Right atrium auricular region (tissue), 2 donors: ENCODE results near the gene NCK1. TPM values are rescaled to one million over a fixed set of nuclear protein-coding genes. Genes with fewer than 3 reads are reported as not detected.
A peak's percentile ranks its signal among the peaks of the same experiment; 100 is the strongest.

Experiments
- DNase-seq: peaks from one replicate; pipeline ENCODE4 v3.0.0-alpha.2; 2019; ENCODE audit warnings: low spot score
- H3K27ac ChIP-seq, 2 donors: fragments of 200-600 bp; sonication (generic); 1 replicate in 1 of 2; 2 replicates in 1 of 2; pipeline ENCODE4 v1.5.1; 2016 to 2019
- H3K27me3 ChIP-seq, 2 donors: fragments of 200-600 bp; sonication (generic); one replicate each; pipeline versions ENCODE4 v1.5.1 to v1.6.0; 2017 to 2019
- H3K36me3 ChIP-seq: fragments of 200-600 bp; sonication (generic); one replicate; pipeline ENCODE4 v1.5.1; 2016
- H3K4me1 ChIP-seq, 2 donors: fragments of 200-600 bp; sonication (generic); one replicate each; pipeline versions ENCODE4 v1.5.1 to v1.6.0; 2017 to 2019
- H3K4me3 ChIP-seq, 2 donors: fragments of 200-600 bp; sonication (generic); 1 replicate in 1 of 2; 2 replicates in 1 of 2; pipeline ENCODE4 v1.5.1; 2017 to 2019; ENCODE audit warnings: mild to moderate bottlenecking in 1 of 2, moderate library complexity in 1 of 2
- H3K9me3 ChIP-seq, 2 donors: fragments of 200-600 bp; sonication (generic); one replicate each; pipeline ENCODE4 v1.5.1; 2019
- total RNA-seq, 2 donors: library from RNA; depleted of rRNA; stranded (reverse); fragments of >200 nt; gene quantifications; one replicate each; pipeline ENCODE4 v1.1.0, GENCODE V29; 2016
- TF ChIP-seq, protein P1 (sequence below), 2 donors: fragments of 200-600 bp; sonication (generic); IDR thresholded peaks; one replicate each; pipeline ENCODE4 v1.5.1; 2019; ENCODE audit warnings: antibody characterized with exemption in 2 of 2

Gene NCK1
- total RNA-seq, 2 donors from 2014 or later: 21.5 to 22.0 TPM

DNA sequence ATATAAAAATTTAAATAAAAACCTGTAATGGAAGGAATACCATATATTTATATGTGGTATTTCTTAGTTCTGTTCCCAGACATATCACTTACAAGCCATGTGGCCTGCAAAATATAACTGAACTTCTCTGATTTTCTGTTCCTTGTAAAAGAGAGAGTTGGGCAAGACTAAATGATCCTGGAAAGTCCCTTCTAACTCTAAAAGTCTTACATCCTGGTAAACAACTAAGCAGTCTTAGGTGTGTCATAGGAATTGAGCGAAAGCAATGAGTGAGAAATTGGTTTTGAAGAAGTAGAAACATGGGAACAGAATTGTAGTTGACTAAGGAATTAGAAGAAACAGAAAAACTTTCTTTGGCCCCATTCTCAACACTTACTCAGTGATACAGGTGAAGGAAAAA is 70.5 kb downstream of the NCK1 start:
- Histone ChIP-seq H3K27ac (no peak overlapping the region), H3K4me1 (peaks cover 0 to 15% of the 10 kb centered on the region in 2 donors)

GRCh38 chr3:136932978-136933772 is 71.2 kb downstream of the NCK1 start:
- Histone ChIP-seq H3K27me3 (no peaks in the 10 kb centered on the region), H3K36me3 (peaks cover 5% of the 10 kb centered on the region), H3K4me3 (no peak overlapping the region), H3K9me3 (no peaks in the 10 kb centered on the region), H3K4me1 (peaks cover 0 to 22% of the 10 kb centered on the region in 2 donors), H3K27ac (no peak overlapping the region)
- no peak for DNase-seq
- TF ChIP-seq, protein P1, sequence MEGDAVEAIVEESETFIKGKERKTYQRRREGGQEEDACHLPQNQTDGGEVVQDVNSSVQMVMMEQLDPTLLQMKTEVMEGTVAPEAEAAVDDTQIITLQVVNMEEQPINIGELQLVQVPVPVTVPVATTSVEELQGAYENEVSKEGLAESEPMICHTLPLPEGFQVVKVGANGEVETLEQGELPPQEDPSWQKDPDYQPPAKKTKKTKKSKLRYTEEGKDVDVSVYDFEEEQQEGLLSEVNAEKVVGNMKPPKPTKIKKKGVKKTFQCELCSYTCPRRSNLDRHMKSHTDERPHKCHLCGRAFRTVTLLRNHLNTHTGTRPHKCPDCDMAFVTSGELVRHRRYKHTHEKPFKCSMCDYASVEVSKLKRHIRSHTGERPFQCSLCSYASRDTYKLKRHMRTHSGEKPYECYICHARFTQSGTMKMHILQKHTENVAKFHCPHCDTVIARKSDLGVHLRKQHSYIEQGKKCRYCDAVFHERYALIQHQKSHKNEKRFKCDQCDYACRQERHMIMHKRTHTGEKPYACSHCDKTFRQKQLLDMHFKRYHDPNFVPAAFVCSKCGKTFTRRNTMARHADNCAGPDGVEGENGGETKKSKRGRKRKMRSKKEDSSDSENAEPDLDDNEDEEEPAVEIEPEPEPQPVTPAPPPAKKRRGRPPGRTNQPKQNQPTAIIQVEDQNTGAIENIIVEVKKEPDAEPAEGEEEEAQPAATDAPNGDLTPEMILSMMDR (IDR thresholded peaks at IDR 0.05): no peak

More for the DNA sequence above, 70.5 kb downstream of the NCK1 start:
- Histone ChIP-seq H3K36me3 (peaks cover 8% of the 10 kb centered on the region), H3K27me3 (no peaks in the 10 kb centered on the region), H3K9me3 (no peaks in the 10 kb centered on the region), H3K4me3 (no peak overlapping the region)
- no peak for DNase-seq
- TF ChIP-seq, protein P1 (IDR thresholded peaks at IDR 0.05): no peak

DNA sequence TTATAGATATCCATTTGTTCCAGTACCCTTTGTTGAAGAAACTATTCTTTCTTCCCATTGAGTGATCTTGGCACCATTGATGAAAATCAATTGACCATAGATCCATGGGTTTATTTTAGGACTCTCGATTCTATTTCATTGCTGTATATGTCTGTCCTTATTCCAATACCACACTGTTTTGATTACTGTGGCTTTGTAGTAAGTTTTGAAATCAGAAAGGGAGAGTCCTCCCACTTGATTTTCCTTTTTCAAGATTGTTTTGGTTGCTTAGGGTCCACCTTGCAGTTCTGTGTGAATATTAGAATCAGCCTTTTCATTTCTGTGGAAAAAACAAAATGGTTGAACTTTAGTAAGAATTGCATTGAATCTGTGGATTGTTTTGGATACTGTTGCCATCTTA is 75.2 kb downstream of the NCK1 start:
- H3K4me1 ChIP-seq: peaks cover 0 to 22% of the 10 kb centered on the region in 2 donors
- TF ChIP-seq, protein P1 (IDR thresholded peaks at IDR 0.05): no peak
- no peak for DNase-seq
- H3K36me3 ChIP-seq: no peaks in the 10 kb centered on the region
- H3K4me3 ChIP-seq: no peak overlapping the region
- H3K27ac ChIP-seq: peak overlapping the region in 1 of 2 donors; percentile 11
- H3K27me3 ChIP-seq: no peaks in the 10 kb centered on the region
- H3K9me3 ChIP-seq: no peaks in the 10 kb centered on the region

- TF ChIP-seq, protein P1 (IDR thresholded peaks at IDR 0.05): no peak
- DNase-seq: no peak
- no peaks in the 10 kb centered on the region for H3K27me3 ChIP-seq
- H3K4me3 ChIP-seq: no peak overlapping the region
- H3K27ac ChIP-seq: peak overlapping the region in 1 of 2 donors; percentile 11
- H3K4me1 ChIP-seq: peaks cover 0 to 19% of the 10 kb centered on the region in 2 donors
- no peaks in the 10 kb centered on the region for H3K36me3 ChIP-seq
- H3K9me3 ChIP-seq: no peaks in the 10 kb centered on the region
Observed at GRCh38 chr3:136937851-136938250, 75.8 kb downstream of the NCK1 start.

- DNase-seq: no peak
- peaks cover 0 to 14% of the 10 kb centered on the region in 2 donors for H3K4me1 ChIP-seq
- H3K9me3 ChIP-seq: no peaks in the 10 kb centered on the region
- TF ChIP-seq, protein P1 (IDR thresholded peaks at IDR 0.05): no peak
- H3K27ac ChIP-seq: no peak overlapping the region
- no peak overlapping the region for H3K4me3 ChIP-seq
- no peaks in the 10 kb centered on the region for H3K36me3 ChIP-seq
- H3K27me3 ChIP-seq: no peaks in the 10 kb centered on the region
Observed at GRCh38 chr3:136938334-136938733, 76.3 kb downstream of the NCK1 start.
